ENCODE measurements around the gene EPAS1. TPM values are rescaled to one million over a fixed set of nuclear protein-coding genes. Genes with fewer than 3 reads are reported as not detected.

The EPAS1 gene
- total and polyA plus RNA-seq, 2 of the 13 experiments (the other 11 are each of a cell fraction or from before 2014, with no cell fraction given) = 47.1 to 182 TPM

DNA sequence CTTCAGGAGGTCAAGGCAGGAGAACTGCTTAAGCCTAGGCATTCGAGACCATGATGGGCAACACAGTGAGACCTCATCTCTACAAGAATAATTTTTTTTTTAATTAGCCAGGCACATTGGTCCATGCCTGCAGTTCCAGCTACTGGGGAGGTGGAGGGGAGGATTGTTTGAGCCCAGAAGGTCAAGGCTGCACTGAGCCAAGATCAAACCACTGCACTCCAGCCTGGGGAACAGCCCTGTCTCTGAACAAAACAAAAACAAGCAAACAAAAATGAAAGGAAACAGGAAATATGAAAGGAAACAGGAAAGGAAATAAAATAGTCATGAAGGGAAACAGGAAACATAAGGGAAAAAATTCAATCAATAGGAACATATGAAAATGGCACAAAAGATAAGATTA is 117.5 kb downstream of the EPAS1 start (continued):
- TF ChIP-seq, protein P1, sequence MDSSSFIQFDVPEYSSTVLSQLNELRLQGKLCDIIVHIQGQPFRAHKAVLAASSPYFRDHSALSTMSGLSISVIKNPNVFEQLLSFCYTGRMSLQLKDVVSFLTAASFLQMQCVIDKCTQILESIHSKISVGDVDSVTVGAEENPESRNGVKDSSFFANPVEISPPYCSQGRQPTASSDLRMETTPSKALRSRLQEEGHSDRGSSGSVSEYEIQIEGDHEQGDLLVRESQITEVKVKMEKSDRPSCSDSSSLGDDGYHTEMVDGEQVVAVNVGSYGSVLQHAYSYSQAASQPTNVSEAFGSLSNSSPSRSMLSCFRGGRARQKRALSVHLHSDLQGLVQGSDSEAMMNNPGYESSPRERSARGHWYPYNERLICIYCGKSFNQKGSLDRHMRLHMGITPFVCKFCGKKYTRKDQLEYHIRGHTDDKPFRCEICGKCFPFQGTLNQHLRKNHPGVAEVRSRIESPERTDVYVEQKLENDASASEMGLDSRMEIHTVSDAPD (CRISPR knock-in tag; IDR thresholded peaks at IDR 0.05) = no peak
- TF ChIP-seq ARNT2 (CRISPR knock-in tag; IDR thresholded peaks at IDR 0.05; ENCODE audit: low read depth) (0 out of 2 replicates have a peak, but pooled peaks have one; percentile 62), MIXL1 (CRISPR knock-in tag; IDR thresholded peaks at IDR 0.05) (peak; percentile 63; the same call in 1 of the 2 replicates), ZNF652 (CRISPR knock-in tag; IDR thresholded peaks at IDR 0.05; ENCODE audit: borderline replicate concordance, low read depth) (peak; percentile 33; the same call in 1 of the 2 replicates), IKZF5 (CRISPR knock-in tag; IDR thresholded peaks at IDR 0.05) (peak; percentile 72), ZNF781 (CRISPR knock-in tag; IDR thresholded peaks at IDR 0.05; ENCODE audit: borderline replicate concordance, not compliant biosample characterization) (peak; percentile 38), SP5 (CRISPR knock-in tag; IDR thresholded peaks at IDR 0.05; ENCODE audit: borderline replicate concordance, low read depth) (peak; percentile 77), XBP1 (CRISPR knock-in tag; IDR thresholded peaks at IDR 0.05) (no peak), GABPB1 (CRISPR knock-in tag; IDR thresholded peaks at IDR 0.05) (0 out of 2 replicates have a peak, but pooled peaks have one; percentile 23), ZBTB20 (CRISPR knock-in tag; IDR thresholded peaks at IDR 0.05; ENCODE audit: borderline replicate concordance, low read depth) (peak; percentile 80; the same call in 1 of the 2 replicates), PHF20 (CRISPR knock-in tag; IDR thresholded peaks at IDR 0.05) (no peak), FOXP1 (IDR thresholded peaks at IDR 0.05) (peak; percentile 77), FOXP1 (CRISPR knock-in tag; IDR thresholded peaks at IDR 0.05) (peak; percentile 98), TEF (CRISPR knock-in tag; IDR thresholded peaks at IDR 0.05) (no peak), ZNF296 (CRISPR knock-in tag; conservative IDR thresholded peaks at IDR 0.05) (no peak), HDAC1 (CRISPR knock-in tag; IDR thresholded peaks at IDR 0.05) (peak; percentile 76; the same call in 1 of the 2 replicates), AGO2 (optimal IDR thresholded peaks at IDR 0.05; ENCODE audit: low read depth, low read length) (no peak), ZNF792 (CRISPR knock-in tag; IDR thresholded peaks at IDR 0.05) (peak; percentile 33; the same call in 1 of the 2 replicates), NR2F2 (IDR thresholded peaks at IDR 0.05; ENCODE audit: borderline replicate concordance, low read depth) (peak; percentile 79), ETV6 (CRISPR knock-in tag; conservative IDR thresholded peaks at IDR 0.05) (peak; percentile 98), NFIC (IDR thresholded peaks at IDR 0.05; ENCODE audit: low read length) (peak; percentile 76; the same call in 1 of the 2 replicates), ZNF343 (CRISPR knock-in tag; IDR thresholded peaks at IDR 0.05) (no peak), ELF4 (CRISPR knock-in tag; IDR thresholded peaks at IDR 0.05; ENCODE audit: borderline replicate concordance) (no peak), RCOR2 (CRISPR knock-in tag; IDR thresholded peaks at IDR 0.05) (peak; percentile 78), TBX2 (CRISPR knock-in tag; IDR thresholded peaks at IDR 0.05; ENCODE audit: borderline replicate concordance) (peak; percentile 62)
- TF ChIP-seq, protein P2, sequence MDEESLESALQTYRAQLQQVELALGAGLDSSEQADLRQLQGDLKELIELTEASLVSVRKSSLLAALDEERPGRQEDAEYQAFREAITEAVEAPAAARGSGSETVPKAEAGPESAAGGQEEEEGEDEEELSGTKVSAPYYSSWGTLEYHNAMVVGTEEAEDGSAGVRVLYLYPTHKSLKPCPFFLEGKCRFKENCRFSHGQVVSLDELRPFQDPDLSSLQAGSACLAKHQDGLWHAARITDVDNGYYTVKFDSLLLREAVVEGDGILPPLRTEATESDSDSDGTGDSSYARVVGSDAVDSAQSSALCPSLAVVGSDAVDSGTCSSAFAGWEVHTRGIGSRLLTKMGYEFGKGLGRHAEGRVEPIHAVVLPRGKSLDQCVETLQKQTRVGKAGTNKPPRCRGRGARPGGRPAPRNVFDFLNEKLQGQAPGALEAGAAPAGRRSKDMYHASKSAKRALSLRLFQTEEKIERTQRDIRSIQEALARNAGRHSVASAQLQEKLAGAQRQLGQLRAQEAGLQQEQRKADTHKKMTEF (CRISPR knock-in tag; IDR thresholded peaks at IDR 0.05) = peak; percentile 67
- TF ChIP-seq, protein P3, sequence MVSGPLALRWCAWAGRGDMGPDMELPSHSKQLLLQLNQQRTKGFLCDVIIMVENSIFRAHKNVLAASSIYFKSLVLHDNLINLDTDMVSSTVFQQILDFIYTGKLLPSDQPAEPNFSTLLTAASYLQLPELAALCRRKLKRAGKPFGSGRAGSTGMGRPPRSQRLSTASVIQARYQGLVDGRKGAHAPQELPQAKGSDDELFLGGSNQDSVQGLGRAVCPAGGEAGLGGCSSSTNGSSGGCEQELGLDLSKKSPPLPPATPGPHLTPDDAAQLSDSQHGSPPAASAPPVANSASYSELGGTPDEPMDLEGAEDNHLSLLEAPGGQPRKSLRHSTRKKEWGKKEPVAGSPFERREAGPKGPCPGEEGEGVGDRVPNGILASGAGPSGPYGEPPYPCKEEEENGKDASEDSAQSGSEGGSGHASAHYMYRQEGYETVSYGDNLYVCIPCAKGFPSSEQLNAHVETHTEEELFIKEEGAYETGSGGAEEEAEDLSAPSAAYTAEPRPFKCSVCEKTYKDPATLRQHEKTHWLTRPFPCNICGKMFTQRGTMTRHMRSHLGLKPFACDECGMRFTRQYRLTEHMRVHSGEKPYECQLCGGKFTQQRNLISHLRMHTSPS (CRISPR knock-in tag; IDR thresholded peaks at IDR 0.05; ENCODE audit: low read depth) = no peak
